Retina (tissue), 1 donor: ENCODE data around the gene S100A11.
"Not testable (repeated sequence)": the region's sequence is repeated elsewhere in the genome, so short reads cannot be mapped to it uniquely, and the experiment has no call there.

Source experiments
- DNase-seq: peaks from one replicate; pipeline ENCODE4 v3.0.0-alpha.2; 2016

Gene S100A11

DNA sequence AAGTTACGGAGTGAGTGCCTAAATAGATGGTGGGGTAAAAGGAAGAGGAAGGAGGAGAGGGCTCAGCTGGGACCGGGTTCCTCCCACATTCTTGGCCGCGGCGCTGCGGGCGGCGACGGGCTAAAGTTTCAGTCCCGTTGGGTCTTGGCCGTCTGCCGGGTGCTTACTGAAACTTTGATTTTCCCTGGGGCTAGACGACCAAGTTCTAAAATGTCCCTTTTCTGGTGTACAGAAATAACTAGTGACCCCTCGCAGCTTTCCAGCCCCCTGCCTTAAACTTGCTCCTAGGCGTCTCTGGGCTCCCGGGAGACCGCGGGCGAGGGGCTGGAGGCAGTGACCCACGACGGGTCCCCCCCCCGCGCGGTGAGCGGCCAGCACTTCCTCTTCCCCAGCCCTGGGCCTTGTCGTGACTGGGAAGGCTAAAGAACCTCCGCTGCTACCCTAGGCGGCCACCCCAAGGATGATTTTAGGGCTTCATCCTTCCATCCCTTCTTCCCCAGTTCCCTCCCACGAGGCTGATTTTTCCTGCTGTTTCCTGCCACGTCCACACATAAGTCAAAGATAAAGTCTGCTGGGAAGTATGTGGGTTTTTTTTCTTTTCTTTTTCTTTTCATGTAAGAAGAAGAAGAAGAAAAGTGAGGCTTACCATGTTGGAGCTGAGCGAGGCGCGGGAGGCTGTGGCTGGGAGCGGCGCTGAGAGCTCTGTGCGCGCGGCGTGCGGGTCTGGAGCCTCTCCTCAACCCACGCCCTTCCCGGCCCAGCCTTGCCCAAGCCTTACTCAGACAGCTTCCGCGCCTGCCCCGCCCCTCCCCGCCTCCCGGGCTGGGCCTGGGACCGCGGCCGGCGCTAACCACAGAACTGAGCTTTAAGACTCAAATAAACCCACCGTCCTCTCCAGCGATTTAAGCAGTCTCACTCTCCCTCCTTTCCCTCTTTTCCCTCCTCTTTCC lies at the start of gene S100A11:
TSS of gene S100A11 (minus strand) at position 738 of the 950 bp plus-strand sequence. CDS start at position 649, 89 bp downstream.
- DNase-seq = peak; percentile 66

- no peak for DNase-seq
Measured at GRCh38 chr1:152084853-152085252, 48.0 kb upstream of the S100A11 start.

DNA sequence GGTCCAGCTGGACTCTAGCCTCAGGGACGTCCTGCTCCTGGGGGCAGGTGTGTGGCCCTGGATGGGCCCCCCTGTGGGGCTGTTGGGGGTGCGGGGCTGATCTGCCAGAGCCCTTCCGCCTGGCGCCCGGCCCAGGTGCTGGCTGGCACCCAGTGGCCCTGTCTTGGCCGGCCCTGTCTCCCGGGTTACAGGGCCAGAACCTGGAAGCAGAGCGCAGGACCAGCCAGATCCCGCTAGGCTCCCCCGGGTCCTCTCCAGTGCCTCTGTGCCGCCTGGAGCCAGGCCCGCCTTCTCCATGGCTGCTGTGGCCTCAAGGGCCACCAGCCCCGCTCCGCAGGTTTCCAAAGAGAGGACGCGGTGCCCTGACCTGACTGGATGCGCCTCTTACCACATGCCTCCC lies 44.2 kb upstream of the S100A11 start:
- DNase-seq = not testable (repeated sequence)

- DNase-seq = not testable (repeated sequence)
Measured at GRCh38 chr1:152080494-152080893, 43.7 kb upstream of the S100A11 start.

GRCh38 chr1:152078831-152079441 lies 42.1 kb upstream of the S100A11 start:
- no peak for DNase-seq

- DNase-seq = no peak
Measured at GRCh38 chr1:152072311-152072710, 35.5 kb upstream of the S100A11 start.

GRCh38 chr1:152071123-152071522 lies 34.3 kb upstream of the S100A11 start:
- DNase-seq = no peak

DNA sequence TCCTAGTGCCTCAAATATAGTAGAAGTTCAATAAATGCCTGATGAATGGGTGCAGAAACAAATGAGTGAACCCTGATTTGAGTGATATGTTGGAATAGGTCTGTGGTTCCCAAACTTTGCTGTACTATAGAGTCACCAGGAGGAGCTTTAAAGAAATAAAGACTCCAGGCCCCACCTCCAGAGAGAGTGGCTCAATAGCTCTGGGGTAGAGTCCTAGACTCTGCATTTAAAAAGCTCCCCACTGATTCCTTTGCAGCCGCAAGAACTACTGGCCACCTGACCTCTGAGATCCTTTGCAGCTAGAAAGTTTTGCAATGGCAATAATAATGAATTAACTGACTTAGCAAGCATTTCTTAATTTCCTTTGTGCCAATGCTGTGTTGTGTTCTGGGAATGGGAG lies 31.1 kb upstream of the S100A11 start:
- DNase-seq = no peak

DNA sequence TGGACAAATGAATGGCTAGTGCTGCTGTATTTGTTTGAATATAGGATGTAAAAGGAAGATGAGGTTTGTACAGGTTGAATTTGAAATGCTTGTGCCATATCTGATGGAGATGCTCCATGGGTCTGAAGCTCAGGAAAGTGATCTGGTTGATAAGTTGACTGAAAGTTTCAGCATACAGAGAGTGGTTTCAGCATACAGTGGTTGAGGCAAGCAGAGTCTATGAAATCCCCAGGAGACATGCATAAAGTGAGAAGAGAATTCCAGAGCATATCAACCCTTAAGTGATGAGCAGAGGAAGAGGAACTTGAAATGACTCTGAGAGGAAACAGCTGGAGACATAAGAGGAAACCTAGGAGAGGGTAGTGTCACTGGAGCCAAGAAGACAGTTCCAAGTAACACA lies 30.3 kb upstream of the S100A11 start:
- DNase-seq = no peak

- no peak for DNase-seq
Measured at GRCh38 chr1:152061952-152062351, 25.1 kb upstream of the S100A11 start.

- peak; percentile 13 for DNase-seq
Measured at GRCh38 chr1:152053375-152053774, 16.6 kb upstream of the S100A11 start.

- DNase-seq = peak; percentile 83
Measured at GRCh38 chr1:152052606-152053005, 15.8 kb upstream of the S100A11 start.

- no peak for DNase-seq
Measured at GRCh38 chr1:152050886-152051675, 14.3 kb upstream of the S100A11 start.

DNA sequence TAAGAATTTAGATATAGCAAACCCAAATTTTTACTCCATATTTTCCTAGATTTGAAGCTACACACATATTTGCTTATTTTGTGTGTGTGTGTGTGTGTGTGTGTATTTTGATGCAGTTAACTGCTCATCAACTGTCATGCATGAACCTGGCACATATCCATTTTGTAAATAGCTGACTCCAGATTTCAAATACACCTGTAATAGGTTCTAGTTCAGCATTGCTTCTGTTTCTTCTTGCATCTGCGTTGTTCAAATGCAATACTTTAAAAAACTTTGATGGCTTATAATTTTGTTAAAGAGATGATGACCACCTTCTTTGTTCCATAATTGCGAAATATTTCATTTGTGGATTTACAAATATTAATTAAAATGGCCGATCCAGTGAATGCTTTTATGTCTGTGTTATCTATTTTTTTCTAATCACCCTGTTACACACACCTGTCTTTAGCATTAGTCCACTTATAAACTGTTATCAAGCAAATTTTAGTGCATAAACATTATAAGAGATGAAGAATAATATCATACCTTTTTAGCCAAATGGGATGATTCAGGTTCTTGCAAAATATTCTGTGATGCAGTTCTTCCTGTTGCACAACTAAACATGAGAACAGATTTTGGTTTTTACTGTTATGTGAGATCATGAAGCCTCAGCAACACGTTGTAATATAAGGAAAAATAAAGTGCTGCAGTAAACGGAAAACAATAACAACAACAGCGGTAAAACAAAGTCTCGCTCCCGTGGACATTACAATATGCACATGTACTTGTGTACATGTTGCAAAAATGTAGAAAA lies 12.7 kb upstream of the S100A11 start:
- DNase-seq = no peak

DNA sequence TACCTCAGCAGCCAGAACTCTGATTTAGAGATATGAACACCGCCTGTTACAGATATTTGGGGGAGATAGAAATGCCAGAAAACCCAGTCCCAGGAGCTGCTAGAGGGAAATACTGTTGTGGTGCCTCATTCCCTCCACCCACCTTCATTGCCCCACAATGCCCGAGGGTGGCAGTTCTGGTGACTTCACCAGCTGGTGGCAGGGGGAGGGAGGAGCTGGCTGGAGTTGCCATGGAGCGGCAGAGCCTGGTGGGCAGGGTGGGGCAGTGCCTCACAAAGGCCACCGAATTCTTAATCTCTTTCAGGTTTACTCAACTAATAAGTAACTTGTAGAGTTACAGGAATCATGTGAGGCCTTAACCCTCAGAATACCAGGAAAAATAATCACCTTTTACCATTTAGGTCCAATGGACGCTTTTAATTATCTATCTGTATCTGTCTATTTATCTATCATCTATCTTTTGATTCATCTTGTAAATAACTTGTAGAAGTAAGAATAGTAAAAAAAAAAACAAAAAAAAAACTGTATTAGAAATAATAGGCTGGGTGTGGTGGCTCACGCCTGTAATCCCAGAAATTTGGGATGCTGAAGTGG lies 11.7 kb upstream of the S100A11 start:
- DNase-seq = no peak

DNA sequence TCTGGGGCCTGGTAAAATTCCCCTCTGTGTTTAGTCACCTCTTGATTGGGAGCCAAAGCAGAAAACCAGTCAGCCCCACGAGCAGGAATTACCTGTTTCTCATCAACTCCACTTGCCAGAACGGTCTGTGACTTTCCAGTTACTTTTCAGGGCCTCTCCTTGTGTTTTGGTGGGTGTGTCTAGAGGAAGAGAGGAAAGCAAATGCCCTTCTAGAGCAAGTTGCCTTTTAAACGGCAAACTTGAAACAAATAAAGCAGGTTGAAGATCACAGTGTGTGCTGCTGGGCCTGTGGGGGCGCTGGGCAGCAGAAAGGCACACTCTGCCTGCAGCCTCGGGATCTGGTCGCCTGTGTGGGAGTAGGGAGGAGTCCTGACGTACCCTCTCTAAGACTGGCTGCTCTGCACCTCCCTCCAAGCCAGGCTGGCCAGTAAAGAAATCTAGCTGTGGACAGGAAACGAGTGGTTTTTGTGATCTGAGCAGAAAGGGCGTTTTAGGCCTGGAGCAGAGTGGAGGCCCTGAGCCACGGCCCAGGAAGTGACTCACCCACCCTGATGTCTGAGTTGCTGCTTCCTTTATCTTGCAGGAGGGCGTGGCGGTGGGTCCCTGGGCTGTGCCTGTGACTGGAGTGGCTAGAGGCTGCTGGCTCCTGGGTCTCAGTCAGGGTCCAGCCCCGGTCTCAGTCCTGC lies 11.1 kb upstream of the S100A11 start:
- DNase-seq = peak; percentile 86

GRCh38 chr1:152047413-152047729 lies 10.6 kb upstream of the S100A11 start:
- no peak for DNase-seq

GRCh38 chr1:152044386-152044785 lies 7.6 kb upstream of the S100A11 start:
- DNase-seq = no peak

GRCh38 chr1:152043870-152044269 lies 7.1 kb upstream of the S100A11 start:
- DNase-seq = no peak

DNA sequence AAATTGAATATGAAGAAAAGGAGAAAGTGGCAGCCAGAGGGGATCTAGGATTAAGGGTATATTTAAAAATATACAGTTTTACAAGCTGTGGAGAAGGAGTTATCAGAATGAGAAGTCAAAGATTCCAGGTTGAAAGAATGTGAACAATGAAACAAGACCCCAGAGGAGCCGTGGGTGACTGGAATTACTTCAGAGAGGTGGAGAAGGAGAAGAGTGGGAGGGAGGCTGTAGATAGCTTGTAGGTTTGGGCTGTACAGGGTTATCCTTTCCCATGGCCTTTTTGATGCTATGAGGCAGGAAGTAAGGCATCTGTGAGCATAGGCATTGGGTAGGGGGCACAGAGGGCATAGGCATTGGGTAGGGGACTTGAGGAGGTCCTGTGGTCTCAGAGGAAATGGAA lies 5.2 kb upstream of the S100A11 start:
- DNase-seq = no peak

DNA sequence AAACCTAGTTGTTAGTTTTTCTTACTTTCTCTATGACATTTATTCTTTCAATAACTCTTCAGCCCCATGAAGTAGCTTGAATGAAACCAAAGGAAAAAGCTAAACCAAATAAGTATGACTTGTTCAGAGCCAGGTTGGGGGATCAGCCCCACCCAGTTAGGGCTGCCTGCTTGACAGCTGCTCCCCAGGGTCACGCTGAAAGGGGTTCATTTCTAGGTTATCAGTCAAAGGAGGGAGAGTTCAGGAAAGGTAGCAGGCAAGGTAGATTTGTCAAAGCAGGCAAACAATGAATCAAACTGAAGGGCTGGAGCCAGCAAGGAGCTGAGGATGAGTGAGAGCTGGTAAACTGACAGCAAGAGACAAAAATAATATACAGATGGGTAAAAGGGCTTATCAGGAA lies 3.1 kb upstream of the S100A11 start:
- DNase-seq = no peak

GRCh38 chr1:152039461-152039860 lies 2.7 kb upstream of the S100A11 start:
- no peak for DNase-seq
